GM18873 (cell line): ENCODE data around the gene ENO2.

Source experiments
- ATAC-seq: cut with Tn5 transposase; IDR thresholded peaks from one replicate; pipeline ENCODE4 v1.9.1; 2021; ENCODE audit warnings: mild to moderate bottlenecking, moderate library complexity, moderate number of reproducible peaks; ENCODE audit not compliant: unreplicated experiment, low FRiP score

ENO2 gene

DNA sequence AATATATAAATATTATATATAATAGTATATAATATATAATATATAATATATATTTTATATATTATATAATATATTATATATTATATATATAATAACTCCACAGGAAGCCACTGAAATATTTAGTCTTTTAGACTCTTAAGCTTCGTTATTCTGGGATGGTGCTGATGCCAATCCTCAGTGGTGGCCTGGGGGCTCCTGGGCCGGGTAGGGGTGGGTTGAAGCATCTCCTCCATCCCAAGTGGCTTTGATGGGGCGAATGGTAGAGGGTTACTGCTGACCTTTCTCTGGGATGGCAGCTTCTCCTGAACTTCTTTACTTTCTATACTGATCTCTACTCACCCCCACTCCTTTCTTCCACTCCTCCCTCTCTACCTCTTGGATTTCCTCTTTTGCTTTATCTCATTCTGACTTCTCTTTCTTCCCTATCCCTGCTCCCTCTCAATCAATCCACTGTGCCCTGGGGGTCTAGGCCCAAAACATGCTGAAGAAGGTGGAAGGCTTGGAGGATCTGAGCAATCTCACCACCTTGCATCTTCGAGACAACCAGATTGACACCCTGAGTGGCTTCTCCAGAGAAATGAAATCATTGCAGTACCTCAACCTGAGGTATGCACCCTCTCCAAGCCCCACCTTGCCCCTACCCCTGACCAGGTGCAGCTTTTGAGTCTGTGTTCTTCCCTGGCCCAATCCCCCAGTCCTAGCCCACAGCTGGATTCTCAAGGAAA, 4.8 kb upstream of the ENO2 start:
- no peak for ATAC-seq

- no peak for ATAC-seq
These were observed 2.0 kb upstream of the ENO2 start for GRCh38 chr12:6912164-6912935.

DNA sequence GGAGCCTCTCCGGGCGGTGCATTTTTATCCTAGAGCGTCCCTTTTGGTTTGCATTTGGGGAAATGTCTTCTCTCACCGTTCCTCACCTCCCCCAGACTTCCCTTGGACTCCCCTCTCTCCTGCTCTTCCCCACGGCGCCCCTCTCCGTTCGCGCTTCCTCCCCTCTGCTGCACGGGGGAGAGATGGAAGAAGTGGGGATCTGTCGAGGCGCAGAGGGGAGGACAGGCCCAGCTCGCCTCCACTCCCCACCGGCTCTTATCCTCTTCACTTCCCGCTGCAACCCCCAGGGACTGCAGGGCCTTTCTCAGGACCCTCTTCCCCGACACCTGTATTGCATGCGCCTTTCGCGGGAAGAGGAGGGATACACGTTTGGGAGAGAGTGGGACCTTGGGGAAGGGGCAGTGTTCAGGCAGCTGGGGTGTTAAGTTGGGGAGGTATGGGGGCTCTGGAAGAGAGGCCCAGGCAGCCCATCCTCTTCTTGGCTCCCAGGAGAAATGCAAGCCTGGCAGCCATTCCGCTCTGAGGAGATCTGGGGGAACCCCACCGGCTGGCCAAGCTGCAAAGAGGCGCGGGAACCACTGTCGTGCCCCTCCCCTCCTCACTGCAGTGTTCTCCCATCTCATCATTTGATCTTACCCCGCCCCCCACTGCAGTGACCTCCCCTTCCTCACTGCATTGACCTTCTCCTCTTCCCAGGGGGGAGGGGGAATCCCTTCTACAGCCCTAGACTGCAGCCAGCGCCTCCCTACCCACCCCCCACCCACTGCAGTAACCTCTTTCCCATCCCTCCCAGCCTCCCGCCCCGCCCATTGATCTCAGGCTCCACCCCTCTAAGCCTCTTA, 788 bp downstream of the ENO2 start:
- no peak for ATAC-seq

DNA sequence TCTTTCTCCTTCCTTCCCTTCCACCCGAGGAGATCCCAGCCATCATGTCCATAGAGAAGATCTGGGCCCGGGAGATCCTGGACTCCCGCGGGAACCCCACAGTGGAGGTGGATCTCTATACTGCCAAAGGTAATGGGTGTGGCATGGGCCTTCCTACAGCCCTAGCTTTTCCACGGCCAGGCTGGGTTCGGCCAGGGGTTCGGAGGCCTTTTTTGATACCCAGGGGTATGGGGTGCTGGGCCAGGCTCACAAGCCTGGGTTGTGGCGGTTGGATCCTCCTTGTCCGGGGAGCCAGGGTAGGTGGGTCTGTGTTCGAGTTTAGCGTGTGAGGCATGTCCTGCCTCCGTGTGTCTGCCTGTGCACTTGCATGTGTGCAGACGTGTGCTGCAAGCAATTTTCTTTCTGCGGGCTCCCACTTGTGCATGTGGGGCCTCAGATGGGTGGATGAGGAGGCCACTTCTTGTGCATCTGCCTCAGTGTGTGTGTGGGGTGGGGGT, 1.5 kb downstream of the ENO2 start:
- no peak for ATAC-seq

DNA sequence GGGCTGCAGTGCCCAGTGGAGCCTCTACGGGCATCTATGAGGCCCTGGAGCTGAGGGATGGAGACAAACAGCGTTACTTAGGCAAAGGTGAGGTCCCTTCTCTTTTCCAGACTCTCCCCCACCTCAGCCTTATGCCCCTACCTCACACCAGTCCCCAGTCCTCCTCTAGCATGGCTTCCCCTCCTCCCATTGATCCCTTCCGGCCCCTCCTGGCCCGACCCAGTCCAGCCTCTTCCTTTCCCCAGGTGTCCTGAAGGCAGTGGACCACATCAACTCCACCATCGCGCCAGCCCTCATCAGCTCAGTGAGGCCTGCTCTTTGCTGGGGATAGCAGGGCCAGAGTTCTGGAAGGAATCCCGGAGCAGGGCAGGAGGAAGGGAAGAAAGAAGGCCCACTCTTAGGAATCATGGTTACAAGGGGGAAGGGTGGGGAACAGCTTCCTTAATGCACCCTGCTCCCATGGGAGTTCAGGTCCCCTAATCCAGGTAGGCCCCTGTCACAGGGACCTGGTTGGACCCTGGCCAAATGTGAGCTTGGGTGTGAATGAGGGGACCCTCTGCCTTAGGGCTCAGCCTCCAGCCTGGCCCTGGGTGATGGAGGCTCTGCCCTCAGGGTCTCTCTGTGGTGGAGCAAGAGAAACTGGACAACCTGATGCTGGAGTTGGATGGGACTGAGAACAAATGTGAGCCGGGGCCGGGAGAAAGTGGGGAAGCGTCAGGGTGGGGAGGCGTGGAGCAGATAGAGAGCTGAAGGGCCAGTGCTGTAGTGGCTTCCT, 2.2 kb downstream of the ENO2 start:
- no peak for ATAC-seq

- no peak for ATAC-seq
These were observed 3.3 kb downstream of the ENO2 start for GRCh38 chr12:6917491-6918231.

GRCh38 chr12:6919588-6919987, 5.2 kb downstream of the ENO2 start:
- no peak for ATAC-seq

GRCh38 chr12:6921539-6921938, 7.2 kb downstream of the ENO2 start:
- ATAC-seq: no peak

- no peak for ATAC-seq
These were observed 7.9 kb downstream of the ENO2 start for GRCh38 chr12:6921996-6922946.

GRCh38 chr12:6923003-6923732, 8.8 kb downstream of the ENO2 start:
- ATAC-seq: no peak

DNA sequence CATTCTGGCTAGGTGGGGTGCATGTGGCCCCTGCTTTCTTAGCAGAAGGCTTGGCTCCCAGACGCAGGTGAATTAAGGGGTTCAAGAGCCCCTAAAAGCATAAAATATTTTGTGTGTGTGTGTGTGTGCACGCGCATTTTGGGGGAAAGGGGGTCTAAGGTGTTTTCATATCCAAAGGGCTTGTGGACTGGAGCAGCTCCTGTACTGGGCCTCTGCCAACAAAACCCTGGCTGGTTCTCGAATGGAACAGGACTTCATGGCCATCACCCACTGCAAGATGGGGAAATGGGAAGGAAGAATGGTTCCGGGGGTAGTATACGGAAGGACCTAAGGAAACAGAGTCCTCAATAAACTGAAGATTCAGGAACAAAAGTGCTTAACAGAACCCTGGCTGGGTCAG, 9.5 kb downstream of the ENO2 start:
- no peak for ATAC-seq

DNA sequence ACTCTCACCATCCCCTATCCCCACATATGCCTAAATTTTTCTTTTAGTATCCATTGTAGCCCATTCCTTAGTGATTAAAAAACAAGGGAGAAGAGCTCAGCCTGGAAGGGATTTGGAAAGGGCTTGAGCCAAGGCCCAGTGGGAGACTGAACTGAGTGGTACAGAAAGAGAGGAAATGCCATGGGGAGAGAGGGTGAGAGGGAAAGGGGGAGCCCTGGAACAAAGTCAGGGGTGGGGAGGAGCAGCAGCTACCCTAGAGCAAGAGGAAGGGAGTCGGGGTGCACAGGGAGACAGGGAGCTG, 10.8 kb downstream of the ENO2 start:
- no peak for ATAC-seq

DNA sequence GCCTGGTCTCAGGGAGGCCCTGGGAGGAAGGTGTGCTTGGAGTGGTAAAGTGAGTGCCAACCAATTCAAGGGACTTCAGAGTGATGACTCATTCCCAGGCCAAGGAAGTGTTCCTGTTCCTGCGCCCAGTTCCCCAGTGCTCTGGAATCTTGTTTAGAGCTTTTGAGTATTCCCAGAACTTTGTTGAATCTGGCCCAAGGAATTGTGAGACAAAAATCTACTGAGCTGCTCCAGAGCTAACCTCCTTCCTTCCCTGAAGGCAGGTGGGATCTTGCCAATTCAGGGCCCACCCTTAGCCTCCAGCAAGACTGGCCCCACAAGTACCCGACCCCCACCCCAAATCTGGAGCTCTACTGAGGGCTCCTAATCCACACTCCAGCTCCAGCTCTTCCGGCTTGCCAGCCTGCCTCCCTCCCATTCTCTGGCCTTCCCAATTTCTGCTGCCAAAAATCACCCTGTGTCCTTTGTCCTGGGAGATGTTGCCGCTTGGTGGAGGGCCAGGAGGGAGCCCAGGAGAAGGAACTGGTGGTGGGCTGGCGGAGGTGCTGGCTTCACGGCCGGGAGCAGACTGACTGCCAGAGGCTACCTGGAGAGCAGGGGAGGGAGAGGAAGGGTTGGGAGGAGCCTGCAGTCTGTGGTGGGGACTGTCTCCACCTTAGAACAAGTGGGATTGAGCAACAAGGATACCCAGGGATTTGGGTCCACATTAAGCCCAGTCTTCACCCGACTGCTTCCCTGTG, 11.3 kb downstream of the ENO2 start:
- no peak for ATAC-seq

- ATAC-seq: no peak
These were observed 13.1 kb downstream of the ENO2 start, which contains the start of gene ATN1 for GRCh38 chr12:6927379-6928021. Gene ATN1, plus strand, starts transcription at chr12:6927959. Its CDS starts 6,043 bp downstream, at chr12:6934002.

GRCh38 chr12:6928022-6928702, 13.8 kb downstream of the ENO2 start:
- ATAC-seq: no peak
